Lung (tissue), 12 donors: ENCODE data around the gene DNHD1. TPM values are rescaled to one million over a fixed set of nuclear protein-coding genes. Genes with fewer than 3 reads are reported as not detected.
A peak's percentile ranks its signal among the peaks of the same experiment; 100 is the strongest.

Experiments used
- ATAC-seq: fragments of 200-7000 bp; cut with Tn5 transposase; one replicate; pipeline ENCODE4 v1.9.1; 2020; ENCODE audit warnings: moderate number of reproducible peaks; ENCODE audit not compliant: insufficient read depth, low FRiP score
- DNase-seq, 3 donors: peaks; one replicate each; pipeline ENCODE4 v3.0.0-alpha.2; 2013 to 2017
- H3K27ac ChIP-seq, 2 donors: one replicate each; pipeline ENCODE4 v1.5.1; 2013; ENCODE audit warnings: mild to moderate bottlenecking in 2 of 2, moderate library complexity in 2 of 2, control low read depth in 1 of 2, inconsistent platforms in 1 of 2, low read depth in 1 of 2, low read length in 1 of 2
- H3K27me3 ChIP-seq, 3 donors: one replicate each; pipeline ENCODE4 v1.5.1; 2013; ENCODE audit warnings: low read length in 2 of 3; ENCODE audit not compliant: control insufficient read depth in 3 of 3, insufficient read depth in 3 of 3
- H3K36me3 ChIP-seq, 4 donors: one replicate each; pipeline ENCODE4 v1.5.1; 2013; ENCODE audit warnings: low read length in 4 of 4, mild to moderate bottlenecking in 1 of 4, moderate library complexity in 1 of 4; ENCODE audit not compliant: control insufficient read depth in 4 of 4, insufficient read depth in 4 of 4
- H3K4me1 ChIP-seq, 5 donors: one replicate each; pipeline ENCODE4 v1.5.1; 2013; ENCODE audit warnings: low read length in 5 of 5, mild to moderate bottlenecking in 2 of 5, moderate library complexity in 1 of 5; ENCODE audit not compliant: control insufficient read depth in 5 of 5, insufficient read depth in 5 of 5
- H3K4me3 ChIP-seq: one replicate; pipeline ENCODE4 v1.5.1; 2013; ENCODE audit warnings: mild to moderate bottlenecking, control low read depth, moderate library complexity
- H3K9ac ChIP-seq, 2 donors: one replicate each; pipeline ENCODE4 v1.5.1; 2013; ENCODE audit warnings: low read length in 2 of 2, control low read depth in 1 of 2; ENCODE audit not compliant: insufficient read depth in 1 of 2
- H3K9me3 ChIP-seq, 4 donors: one replicate each; pipeline ENCODE4 v1.5.1; 2013; ENCODE audit warnings: low read length in 3 of 4, mild to moderate bottlenecking in 1 of 4, moderate library complexity in 1 of 4; ENCODE audit not compliant: control insufficient read depth in 4 of 4, insufficient read depth in 3 of 4
- WGBS, 2 donors: extraction: QIAGEN DNeasy Blood & Tissue Kit; methylation state at CpG; one replicate each; pipeline ENCODE4 v1.1.7; 2013; 5-methylcytosine and 5-hydroxymethylcytosine counted together
- polyA plus RNA-seq, 2 donors: library from polyadenylated mRNA; stranded (reverse); fragments of 200-250 nt; gene quantifications; one replicate each; pipeline ENCODE4 v1.2.1, GENCODE V29; 2013
- total RNA-seq, 2 donors: library from RNA; depleted of rRNA in 1 of 2; stranded (reverse); fragments of >200 nt in 1 of 2; gene quantifications; one replicate each; pipeline ENCODE4 v1.2.1, GENCODE V29; 2014 to 2021
- TF ChIP-seq, protein P1 (sequence below): IDR thresholded peaks from 2 replicates; pipeline ENCODE4 v1.5.1; 2012; ENCODE audit warnings: mild to moderate bottlenecking; ENCODE audit errors: control extremely low read depth, extremely low read depth
- donor health status: control.
- donor health status: control.
- donor health status: Bipolar disorder and iron deficiency.
- donor health status: healthy.
- donor health status: DM: yes; HTN: yes; CAD: no.

The DNHD1 gene
- total and polyA plus RNA-seq, 4 donors, result 4.5 to 15.6 (median 12.0) TPM

DNA sequence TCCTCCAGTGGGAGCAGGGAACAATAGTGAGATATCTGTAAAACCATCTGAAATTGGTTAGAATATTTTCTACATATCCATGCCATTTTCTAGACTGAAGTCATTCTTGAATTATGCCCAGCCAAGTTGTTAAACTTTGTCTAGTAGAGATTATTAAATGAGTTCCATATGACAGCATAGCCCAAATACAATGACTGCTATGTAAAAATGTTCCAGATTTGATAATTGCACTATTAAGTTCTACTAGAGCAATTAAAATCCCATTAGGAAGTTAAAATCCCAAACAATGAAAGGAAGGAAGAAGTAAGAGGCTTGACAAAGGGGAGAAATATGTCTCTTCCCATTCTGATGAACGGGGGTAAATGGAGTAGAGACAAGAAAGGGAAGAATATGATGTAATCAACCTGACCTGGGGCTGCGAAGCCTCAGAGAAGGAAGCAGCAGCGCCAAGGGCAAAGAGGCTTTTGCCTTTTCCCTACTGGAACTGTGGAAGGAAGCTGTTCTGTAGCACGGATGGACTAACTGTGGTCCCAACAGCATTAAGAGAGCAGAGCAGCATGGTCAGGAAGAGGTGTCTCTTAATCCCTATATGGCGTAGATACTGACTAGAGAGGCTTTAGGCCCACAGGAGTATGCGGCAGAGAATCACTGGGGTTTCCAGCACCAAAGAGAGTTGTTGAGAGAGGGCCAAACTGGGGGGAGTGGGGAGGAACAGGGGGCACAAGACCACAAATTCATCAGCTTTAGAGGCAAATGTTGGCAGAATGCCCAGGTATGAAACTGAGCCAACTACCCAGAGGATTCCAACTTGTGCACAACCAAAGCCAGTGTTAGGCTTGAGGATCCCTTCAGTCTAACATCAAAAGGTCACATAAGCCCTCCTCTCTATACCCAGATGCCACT is 79.6 kb downstream of the DNHD1 start:
- peaks cover 0 to 27% (median 3%) of the 10 kb centered on the region in 5 donors for H3K4me1 ChIP-seq
- ATAC-seq (no peak), DNase-seq (peak; percentile 90 to 95 (median 95))
- H3K36me3 ChIP-seq, result peaks cover 0 to 5% (median 4%) of the 10 kb centered on the region in 4 donors
- H3K27ac ChIP-seq, result peak overlapping the region; percentile 54 to 75
- peak overlapping the region in 1 of 2 donors; percentile 36 for H3K9ac ChIP-seq
- TF ChIP-seq, protein P1, sequence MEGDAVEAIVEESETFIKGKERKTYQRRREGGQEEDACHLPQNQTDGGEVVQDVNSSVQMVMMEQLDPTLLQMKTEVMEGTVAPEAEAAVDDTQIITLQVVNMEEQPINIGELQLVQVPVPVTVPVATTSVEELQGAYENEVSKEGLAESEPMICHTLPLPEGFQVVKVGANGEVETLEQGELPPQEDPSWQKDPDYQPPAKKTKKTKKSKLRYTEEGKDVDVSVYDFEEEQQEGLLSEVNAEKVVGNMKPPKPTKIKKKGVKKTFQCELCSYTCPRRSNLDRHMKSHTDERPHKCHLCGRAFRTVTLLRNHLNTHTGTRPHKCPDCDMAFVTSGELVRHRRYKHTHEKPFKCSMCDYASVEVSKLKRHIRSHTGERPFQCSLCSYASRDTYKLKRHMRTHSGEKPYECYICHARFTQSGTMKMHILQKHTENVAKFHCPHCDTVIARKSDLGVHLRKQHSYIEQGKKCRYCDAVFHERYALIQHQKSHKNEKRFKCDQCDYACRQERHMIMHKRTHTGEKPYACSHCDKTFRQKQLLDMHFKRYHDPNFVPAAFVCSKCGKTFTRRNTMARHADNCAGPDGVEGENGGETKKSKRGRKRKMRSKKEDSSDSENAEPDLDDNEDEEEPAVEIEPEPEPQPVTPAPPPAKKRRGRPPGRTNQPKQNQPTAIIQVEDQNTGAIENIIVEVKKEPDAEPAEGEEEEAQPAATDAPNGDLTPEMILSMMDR, result no peak
- 12 to 30% methylated on average over 5 to 6 of the region's 6 CpGs for WGBS, 2 donors
- no peak overlapping the region for H3K4me3 ChIP-seq
- H3K9me3 ChIP-seq, result no peaks in the 10 kb centered on the region
- H3K27me3 ChIP-seq, result peaks cover 0 to under 1% (median 0%) of the 10 kb centered on the region in 3 donors

DNA sequence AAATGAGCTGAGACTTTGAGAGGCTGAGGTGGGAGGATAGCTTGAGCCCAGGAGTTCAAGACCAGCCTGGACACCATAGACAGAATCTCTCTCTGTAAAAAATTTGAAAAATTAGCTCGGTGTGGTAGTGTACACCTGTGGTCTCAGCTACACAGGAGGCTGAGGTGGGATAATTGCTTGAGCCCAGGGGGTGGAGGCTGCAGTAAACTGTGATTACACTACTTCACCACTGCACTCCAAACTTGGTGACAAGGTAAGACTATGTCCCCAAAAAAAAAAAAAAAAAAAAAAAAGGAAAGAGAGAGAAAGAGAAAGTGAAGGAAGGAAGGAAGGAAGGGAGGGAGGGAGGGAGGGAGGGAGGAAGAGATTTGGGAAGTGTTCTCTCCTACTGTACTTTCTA is 81.1 kb downstream of the DNHD1 start:
- H3K36me3 ChIP-seq, result peaks cover 0 to 5% (median 4%) of the 10 kb centered on the region in 4 donors
- DNase-seq (no peak), ATAC-seq (no peak)
- H3K9me3 ChIP-seq, result no peaks in the 10 kb centered on the region
- H3K9ac ChIP-seq, result no peak overlapping the region
- no peak overlapping the region for H3K4me3 ChIP-seq
- peaks cover 0 to 27% (median 3%) of the 10 kb centered on the region in 5 donors for H3K4me1 ChIP-seq
- WGBS, 2 donors, result 90 to 94% methylated on average over 1 of the region's 1 CpG
- H3K27me3 ChIP-seq, result no peaks in the 10 kb centered on the region
- no peak overlapping the region for H3K27ac ChIP-seq
- TF ChIP-seq, protein P1, result no peak

- Histone ChIP-seq H3K4me3 (no peak overlapping the region), H3K9me3 (peaks cover 0 to 3% (median 0%) of the 10 kb centered on the region in 4 donors), H3K36me3 (peaks cover 0 to 5% (median 4%) of the 10 kb centered on the region in 4 donors), H3K4me1 (peaks cover 0 to 27% (median 3%) of the 10 kb centered on the region in 5 donors), H3K9ac (no peak overlapping the region), H3K27ac (no peak overlapping the region), H3K27me3 (no peaks in the 10 kb centered on the region)
- TF ChIP-seq, protein P1, result no peak
- DNase-seq (no peak), ATAC-seq (no peak)
- WGBS, 2 donors, result 89 to 96% methylated on average over 2 of the region's 2 CpGs
These were observed 82.6 kb downstream of the DNHD1 start for GRCh38 chr11:6579681-6580080.
